Esophagus muscularis mucosa (tissue), 4 donors: Measurements from ENCODE around the gene STAP2. TPM values are rescaled to one million over a fixed set of nuclear protein-coding genes. Genes with fewer than 3 reads are reported as not detected.

Experiments
- DNase-seq: peaks from one replicate; pipeline ENCODE4 v3.0.0-alpha.2; 2017; ENCODE audit errors: extremely low spot score
- H3K27ac ChIP-seq, 4 donors: fragments of 200-600 bp; sonication (generic); replicated peaks in 1 of 4; 1 replicate in 3 of 4; 2 replicates in 1 of 4; pipeline ENCODE4 v1.5.1; 2016 to 2019; ENCODE audit warnings: mild to moderate bottlenecking in 1 of 4
- H3K27me3 ChIP-seq, 4 donors: fragments of 200-600 bp; sonication (generic); one replicate each; pipeline versions ENCODE4 v1.5.1 to v1.6.0; 2016 to 2019
- H3K36me3 ChIP-seq, 4 donors: fragments of 200-600 bp; sonication (generic); one replicate each; pipeline ENCODE4 v1.5.1; 2016 to 2019
- H3K4me1 ChIP-seq, 4 donors: fragments of 200-600 bp; sonication (generic); one replicate each; pipeline ENCODE4 v1.5.1; 2016 to 2019
- H3K4me3 ChIP-seq, 4 donors: fragments of 200-600 bp; sonication (generic); 1 replicate in 2 of 4; 2 replicates in 2 of 4; pipeline ENCODE4 v1.5.1; 2016 to 2019; ENCODE audit warnings: mild to moderate bottlenecking in 4 of 4, moderate library complexity in 1 of 4
- H3K9me3 ChIP-seq, 4 donors: fragments of 200-600 bp; sonication (generic); 1 replicate in 3 of 4; 2 replicates in 1 of 4; pipeline ENCODE4 v1.5.1; 2016 to 2019
- CTCF ChIP-seq, 3 experiments: fragments of 200-600 bp in 2 of 3; fragments of 450-650 bp in 1 of 3; sonication (generic) in 2 of 3; IDR thresholded peaks; one replicate each; pipeline ENCODE4 v1.5.1; 2017 to 2019; ENCODE audit warnings: antibody characterized with exemption in 3 of 3, mild to moderate bottlenecking in 2 of 3, moderate library complexity in 1 of 3
- EP300 ChIP-seq: sonication (generic); formaldehyde crosslinking; IDR thresholded peaks from one replicate; pipeline ENCODE4 v1.6.1; 2017; ENCODE audit warnings: antibody characterized with exemption
- POLR2A ChIP-seq: fragments of 450-650 bp; IDR thresholded peaks from one replicate; pipeline ENCODE4 v1.6.1; 2017; ENCODE audit warnings: antibody characterized with exemption, moderate library complexity, mild to moderate bottlenecking, low read depth
- POLR2AphosphoS5 ChIP-seq, 2 donors: sonication (generic); formaldehyde crosslinking; IDR thresholded peaks; one replicate each; pipeline ENCODE4 v1.6.1; 2017; ENCODE audit warnings: antibody characterized with exemption in 2 of 2
- WGBS: methylation state at CpG from one replicate; pipeline ENCODE4 v1.1.5; 2018; 5-methylcytosine and 5-hydroxymethylcytosine counted together
- intact Hi-C: fragments of 100-400 bp; cut with DNase I; formaldehyde crosslinking; loops from one replicate; pipeline ENCODE4 v1.15.1; 2023
- total RNA-seq, 4 donors: library from RNA; depleted of rRNA; stranded (reverse); fragments of >200 nt; gene quantifications; one replicate each; pipeline versions ENCODE4 v1.1.0 to v1.2.1, GENCODE V29; 2016

STAP2 gene
- total RNA-seq, 4 donors from 2014 or later = 0.52 to 3.3 (median 1.7) TPM; not detected in 1

- intact Hi-C loops = no loop called here
- H3K9me3 ChIP-seq = no peaks in the 10 kb centered on the region
- H3K27me3 ChIP-seq = peaks cover 0 to 50% (median 19%) of the 10 kb centered on the region in 4 donors
- TF ChIP-seq POLR2AphosphoS5 (IDR thresholded peaks at IDR 0.05) (no peak), CTCF (IDR thresholded peaks at IDR 0.05) (no peak), POLR2A (no peak), EP300 (no peak)
- no peak overlapping the region for H3K27ac ChIP-seq
- 81% methylated on average over 16 of the region's 16 CpGs for WGBS
- H3K36me3 ChIP-seq = no peaks in the 10 kb centered on the region
- DNase-seq = no peak
- H3K4me1 ChIP-seq = peaks cover 0 to 8% (median 7%) of the 10 kb centered on the region in 4 donors
- H3K4me3 ChIP-seq = no peak overlapping the region
These were observed 33.0 kb downstream of the STAP2 start for GRCh38 chr19:4305659-4306058.

- intact Hi-C loops = no loop called here
- Histone ChIP-seq H3K4me1 (peaks cover 0 to 8% (median 7%) of the 10 kb centered on the region in 4 donors), H3K27me3 (peaks cover 0 to 52% (median 19%) of the 10 kb centered on the region in 4 donors), H3K9me3 (no peaks in the 10 kb centered on the region), H3K36me3 (no peaks in the 10 kb centered on the region), H3K4me3 (no peak overlapping the region), H3K27ac (no peak overlapping the region)
- 84% methylated on average over 4 of the region's 7 CpGs for WGBS
- DNase-seq = no peak
- TF ChIP-seq CTCF (IDR thresholded peaks at IDR 0.05) (no peak), POLR2AphosphoS5 (IDR thresholded peaks at IDR 0.05) (no peak), EP300 (no peak), POLR2A (no peak)
These were observed 33.4 kb downstream of the STAP2 start for GRCh38 chr19:4305257-4305612.

GRCh38 chr19:4304538-4305256 lies 33.9 kb downstream of the STAP2 start, which contains the start of gene FSD1:
Gene FSD1 (plus strand): TSS chr19:4304598. CDS start chr19:4304747, 149 bp downstream.
- 2% methylated on average over 7 of the region's 63 CpGs for WGBS
- H3K4me1 ChIP-seq = peaks cover 0 to 8% (median 7%) of the 10 kb centered on the region in 4 donors
- H3K4me3 ChIP-seq = peak within 1 kb of the TSS; percentile 22 to 52 (median 30)
- no peaks in the 10 kb centered on the region for H3K9me3 ChIP-seq
- DNase-seq = no peak
- TF ChIP-seq POLR2AphosphoS5 (IDR thresholded peaks at IDR 0.05) = no peak
- no peak within 1 kb of the TSS for H3K27ac ChIP-seq
- H3K27me3 ChIP-seq = peaks cover 0 to 56% (median 19%) of the 10 kb centered on the region in 4 donors
- H3K36me3 ChIP-seq = no peaks in the 10 kb centered on the region
- intact Hi-C loops = no loop called here

GRCh38 chr19:4303819-4304537 lies 34.6 kb downstream of the STAP2 start:
- peak overlapping the region; percentile 22 to 52 (median 30) for H3K4me3 ChIP-seq
- H3K27ac ChIP-seq = no peak overlapping the region
- no peaks in the 10 kb centered on the region for H3K9me3 ChIP-seq
- peaks cover 0 to 63% (median 19%) of the 10 kb centered on the region in 4 donors for H3K27me3 ChIP-seq
- TF ChIP-seq EP300 (no peak), CTCF (IDR thresholded peaks at IDR 0.05) (no peak), POLR2AphosphoS5 (IDR thresholded peaks at IDR 0.05) (no peak)
- no peak for DNase-seq
- no peaks in the 10 kb centered on the region for H3K36me3 ChIP-seq
- 57% methylated on average over 16 of the region's 18 CpGs for WGBS
- intact Hi-C loops = no loop called here
- peaks cover 0 to 8% (median 7%) of the 10 kb centered on the region in 4 donors for H3K4me1 ChIP-seq

GRCh38 chr19:4302243-4302640 lies 36.4 kb downstream of the STAP2 start, which contains the start of gene TMIGD2:
Gene TMIGD2 (minus strand): TSS chr19:4302389. CDS start chr19:4302385, 4 bp downstream.
- H3K36me3 ChIP-seq = no peaks in the 10 kb centered on the region
- peaks cover 0 to 8% (median 7%) of the 10 kb centered on the region in 4 donors for H3K4me1 ChIP-seq
- intact Hi-C loops = no loop called here
- H3K27me3 ChIP-seq = peaks cover 0 to 76% (median 19%) of the 10 kb centered on the region in 4 donors
- no peak for DNase-seq
- H3K27ac ChIP-seq = no peak within 1 kb of the TSS
- whole genome bisulfite sequencing = 49% methylated on average over 6 of the region's 8 CpGs
- H3K9me3 ChIP-seq = no peaks in the 10 kb centered on the region
- TF ChIP-seq POLR2AphosphoS5 (IDR thresholded peaks at IDR 0.05) (no peak), EP300 (no peak), POLR2A (no peak)
- no peak within 1 kb of the TSS for H3K4me3 ChIP-seq
